VCaP (cell line): ENCODE measurements around the gene MRC2.
"Not testable (repeated sequence)": the region's sequence is repeated elsewhere in the genome, so short reads cannot be mapped to it uniquely, and the experiment has no call there.

Experiments used
- H3K27ac ChIP-seq: fragments of 450-650 bp; 2 replicates; pipeline ENCODE4 v1.5.1; 2017
- TF ChIP-seq, protein P1 (sequence below): fragments of 450-650 bp; conservative IDR thresholded peaks from 2 replicates; pipeline ENCODE4 v1.5.1; 2017; ENCODE audit warnings: mild to moderate bottlenecking, moderate library complexity

Gene MRC2

DNA sequence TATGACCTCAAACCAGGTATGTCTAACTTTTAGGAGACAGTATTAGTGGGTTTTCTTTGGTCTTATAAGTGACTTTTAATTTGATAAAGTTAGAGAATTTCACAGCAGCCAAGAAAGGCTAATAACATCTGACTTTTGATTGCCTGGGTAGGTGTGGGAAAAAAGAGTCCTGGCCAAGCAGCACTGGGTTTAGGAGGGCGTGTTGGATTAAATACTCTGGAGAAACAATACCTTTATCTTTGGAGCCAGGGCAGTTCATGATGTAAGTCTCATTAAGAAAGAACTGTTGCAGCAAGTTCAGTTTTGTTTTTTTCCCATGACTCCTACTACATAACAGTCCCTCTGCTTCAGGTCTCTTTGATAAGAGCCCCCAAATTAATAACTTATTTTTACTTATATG is 26.7 kb upstream of the MRC2 start:
- no peak overlapping the region for H3K27ac ChIP-seq
- TF ChIP-seq, protein P1, sequence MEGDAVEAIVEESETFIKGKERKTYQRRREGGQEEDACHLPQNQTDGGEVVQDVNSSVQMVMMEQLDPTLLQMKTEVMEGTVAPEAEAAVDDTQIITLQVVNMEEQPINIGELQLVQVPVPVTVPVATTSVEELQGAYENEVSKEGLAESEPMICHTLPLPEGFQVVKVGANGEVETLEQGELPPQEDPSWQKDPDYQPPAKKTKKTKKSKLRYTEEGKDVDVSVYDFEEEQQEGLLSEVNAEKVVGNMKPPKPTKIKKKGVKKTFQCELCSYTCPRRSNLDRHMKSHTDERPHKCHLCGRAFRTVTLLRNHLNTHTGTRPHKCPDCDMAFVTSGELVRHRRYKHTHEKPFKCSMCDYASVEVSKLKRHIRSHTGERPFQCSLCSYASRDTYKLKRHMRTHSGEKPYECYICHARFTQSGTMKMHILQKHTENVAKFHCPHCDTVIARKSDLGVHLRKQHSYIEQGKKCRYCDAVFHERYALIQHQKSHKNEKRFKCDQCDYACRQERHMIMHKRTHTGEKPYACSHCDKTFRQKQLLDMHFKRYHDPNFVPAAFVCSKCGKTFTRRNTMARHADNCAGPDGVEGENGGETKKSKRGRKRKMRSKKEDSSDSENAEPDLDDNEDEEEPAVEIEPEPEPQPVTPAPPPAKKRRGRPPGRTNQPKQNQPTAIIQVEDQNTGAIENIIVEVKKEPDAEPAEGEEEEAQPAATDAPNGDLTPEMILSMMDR = no peak

DNA sequence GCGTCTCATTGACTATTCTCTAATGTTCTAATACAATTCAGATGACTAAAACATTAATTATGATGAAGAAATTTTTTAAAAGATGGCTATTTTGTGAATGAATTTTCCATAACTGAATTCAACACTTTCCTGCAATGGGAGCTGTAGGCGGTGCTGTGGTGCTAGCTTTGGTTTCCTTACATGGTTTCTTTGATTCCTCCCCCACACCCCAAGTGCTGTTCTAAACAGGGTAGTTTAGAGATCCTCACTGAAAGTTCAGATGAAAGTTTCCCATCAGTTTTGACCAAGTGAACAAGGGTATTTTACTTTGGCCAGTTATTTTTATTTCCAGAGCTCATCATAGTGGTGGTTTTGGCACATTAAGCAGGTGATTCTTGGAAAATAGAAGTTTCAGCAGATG is 26.0 kb upstream of the MRC2 start:
- H3K27ac ChIP-seq = no peak overlapping the region

DNA sequence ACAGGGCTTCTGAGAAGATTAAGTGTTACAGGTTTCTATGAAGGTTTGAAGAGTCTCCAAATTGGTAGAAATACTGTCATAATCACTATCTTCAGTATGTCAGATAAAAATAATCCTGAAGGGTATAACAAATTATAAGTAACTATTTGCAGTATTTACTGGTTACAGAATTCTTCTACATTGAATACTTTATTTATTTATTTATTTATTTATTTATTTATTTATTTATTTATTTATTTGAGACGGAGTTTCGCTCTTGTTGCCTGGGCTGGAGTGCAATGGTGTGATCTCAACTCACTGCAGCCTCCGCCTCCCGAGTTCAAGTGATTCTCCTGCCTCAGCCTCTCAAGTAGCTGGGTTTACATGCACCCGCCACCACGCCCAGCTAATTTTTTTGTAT is 23.7 kb upstream of the MRC2 start:
- H3K27ac ChIP-seq = not testable (repeated sequence)

More for the DNA sequence above, 26.0 kb upstream of the MRC2 start:
- TF ChIP-seq, protein P1 = no peak

DNA sequence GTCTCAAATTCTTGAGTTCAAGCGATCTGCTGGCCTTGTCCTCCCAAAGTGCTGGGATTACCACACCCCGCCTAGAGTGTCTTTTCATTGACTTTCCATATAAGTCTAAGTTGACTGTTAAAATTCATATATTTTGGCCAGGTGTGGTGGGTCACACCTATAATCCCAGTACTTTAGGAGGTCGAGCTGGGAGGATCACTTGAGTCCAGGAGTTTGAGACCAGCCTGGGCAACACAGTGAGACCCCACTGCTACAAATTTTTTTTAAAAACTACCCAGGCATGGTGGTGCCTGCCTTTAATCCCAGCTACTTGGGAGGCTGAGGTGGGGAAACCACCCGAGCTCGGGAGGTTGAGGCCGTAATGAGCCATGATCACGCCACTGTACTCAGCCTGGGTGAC is 21.9 kb upstream of the MRC2 start:
- H3K27ac ChIP-seq = no peak overlapping the region
- TF ChIP-seq, protein P1 = no peak

DNA sequence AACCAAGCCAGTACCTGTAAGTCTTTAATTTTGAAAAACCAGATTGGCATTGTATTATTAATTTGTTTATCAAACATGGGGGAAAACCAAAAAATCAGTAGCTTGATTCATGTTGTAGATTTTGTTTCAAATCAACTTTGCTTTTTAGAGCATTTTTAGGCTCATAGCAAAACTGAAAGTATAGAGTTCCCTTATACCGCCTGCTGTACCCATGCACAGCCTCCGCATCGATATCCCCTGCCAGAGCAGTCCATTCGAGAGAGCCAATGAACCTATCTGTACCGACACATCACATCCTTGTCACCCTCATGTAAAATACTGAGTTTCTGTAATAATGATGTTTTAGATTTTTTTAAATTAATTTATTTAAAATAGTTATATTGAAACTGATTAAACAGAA is 16.2 kb upstream of the MRC2 start:
- TF ChIP-seq, protein P1 = no peak
- H3K27ac ChIP-seq = no peak overlapping the region

DNA sequence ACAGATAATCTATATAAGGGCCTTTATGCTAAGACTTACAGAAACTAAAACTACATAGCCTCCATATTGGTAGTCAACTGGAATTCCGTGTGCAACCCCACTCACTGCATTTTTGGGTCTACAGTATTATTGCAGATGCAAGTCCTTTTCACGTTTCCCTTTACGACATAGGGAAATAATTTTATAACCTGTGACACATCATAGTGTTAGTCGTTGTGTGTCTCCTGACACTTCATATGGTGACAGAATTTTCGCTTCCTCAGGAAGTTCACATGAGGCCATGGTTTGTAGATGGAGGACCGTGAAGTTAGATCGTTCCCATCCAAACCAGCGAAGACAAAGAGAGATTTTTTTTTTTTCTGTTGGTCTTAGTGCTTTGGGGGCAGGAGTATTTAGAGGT is 15.7 kb upstream of the MRC2 start:
- no peak overlapping the region for H3K27ac ChIP-seq
- TF ChIP-seq, protein P1 = no peak

DNA sequence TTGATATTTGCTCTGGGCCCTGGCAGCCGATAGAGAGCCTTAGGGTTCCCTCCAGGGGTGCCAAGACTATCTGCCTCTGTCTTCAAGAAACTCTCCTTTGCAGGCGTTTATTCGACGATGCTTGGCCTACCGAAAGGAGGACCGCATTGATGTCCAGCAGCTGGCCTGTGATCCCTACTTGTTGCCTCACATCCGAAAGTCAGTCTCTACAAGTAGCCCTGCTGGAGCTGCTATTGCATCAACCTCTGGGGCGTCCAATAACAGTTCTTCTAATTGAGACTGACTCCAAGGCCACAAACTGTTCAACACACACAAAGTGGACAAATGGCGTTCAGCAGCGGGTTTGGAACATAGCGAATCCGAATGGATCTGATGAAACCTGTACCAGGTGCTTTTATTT is 15.2 kb upstream of the MRC2 start:
- not testable (repeated sequence) for H3K27ac ChIP-seq

DNA sequence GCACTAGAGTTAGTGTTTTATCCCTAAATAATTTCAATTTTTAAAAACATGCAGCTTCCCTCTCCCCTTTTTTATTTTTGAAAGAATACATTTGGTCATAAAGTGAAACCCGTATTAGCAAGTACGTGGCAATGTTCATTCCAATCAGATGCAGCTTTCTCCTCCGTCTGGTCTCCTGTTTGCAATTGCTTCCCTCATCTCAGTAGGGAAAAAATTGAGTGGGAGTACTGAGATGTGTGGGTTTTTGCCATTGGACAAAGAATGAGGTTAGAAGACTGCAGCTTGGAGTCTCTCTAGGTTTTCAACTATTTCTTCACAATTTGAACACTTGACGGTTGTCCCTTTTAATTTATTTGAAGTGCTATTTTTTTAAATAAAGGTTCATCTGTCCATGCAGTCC is 14.4 kb upstream of the MRC2 start:
- H3K27ac ChIP-seq = not testable (repeated sequence)

DNA sequence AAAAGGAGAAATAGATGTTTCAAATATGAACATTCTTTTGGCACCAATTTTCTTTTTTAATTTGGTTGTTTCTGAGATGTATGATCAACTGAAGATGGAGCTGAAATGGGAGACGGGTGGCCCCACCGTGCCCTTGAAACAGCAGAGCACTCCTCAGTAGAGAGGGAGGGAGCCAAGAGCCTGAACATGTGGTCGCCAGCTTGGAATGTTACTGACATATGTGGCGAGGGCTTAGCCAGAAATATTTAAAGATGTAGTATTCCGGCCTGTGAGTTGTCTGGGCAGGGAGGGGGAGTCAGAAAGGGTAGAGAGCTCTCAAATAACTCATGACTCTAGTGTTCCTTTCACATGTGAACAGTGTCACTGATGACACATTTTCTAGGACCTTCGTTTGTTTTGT is 13.3 kb upstream of the MRC2 start:
- H3K27ac ChIP-seq = no peak overlapping the region
- TF ChIP-seq, protein P1 = no peak
